Airway epithelial cell (primary cell): Measurements from ENCODE around the gene ZNF155. TPM values are rescaled to one million over a fixed set of nuclear protein-coding genes. Genes with fewer than 3 reads are reported as not detected.

ENCODE experiments used
- total RNA-seq: library from RNA; depleted of rRNA; stranded (reverse); fragments of >200 nt; gene quantifications from 2 replicates; pipeline ENCODE4 v1.2.3, GENCODE V29; 2015

ZNF155 gene
- 2.8 and 4.7 TPM in 2 replicates for total RNA-seq

DNA sequence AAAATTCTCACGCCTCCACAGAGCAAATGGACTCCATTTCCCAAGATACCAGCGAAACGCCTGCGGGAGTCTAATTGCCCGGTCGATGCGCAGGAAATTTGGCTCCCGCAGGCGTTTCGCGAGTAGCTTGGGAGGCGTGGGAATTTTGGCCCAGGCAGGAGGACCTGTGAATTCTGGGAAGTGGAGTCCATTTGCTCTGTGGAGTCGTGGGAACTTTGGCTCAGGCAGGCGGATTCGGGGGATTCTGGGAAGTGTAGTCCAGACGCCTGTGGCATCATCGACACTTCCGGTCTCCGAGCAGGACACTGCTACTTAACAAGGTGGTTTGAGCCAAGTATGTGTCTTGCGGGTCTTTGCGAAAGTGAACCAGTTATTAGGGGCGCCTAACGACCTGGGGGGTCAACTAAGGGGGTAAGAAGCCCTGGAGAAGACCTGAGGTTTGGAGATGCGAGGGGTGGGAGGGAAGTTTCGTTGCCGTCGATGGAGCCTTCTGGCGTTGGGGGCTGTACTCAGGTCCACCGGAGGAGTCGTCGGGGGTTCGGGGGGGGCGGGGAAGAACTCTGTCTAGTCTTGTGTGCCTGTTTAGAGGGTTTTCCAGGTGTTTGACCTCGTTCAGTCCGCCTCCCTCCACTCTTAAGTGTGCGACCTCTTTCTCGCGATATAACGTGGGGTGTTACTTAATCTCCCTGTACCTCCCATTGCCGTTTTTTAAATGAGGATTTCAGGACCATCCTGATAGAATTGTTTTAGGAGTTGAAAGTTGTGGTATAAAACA is at the start of gene ZNF155:
TSS of gene ZNF155 (plus strand) at position 277 of the 775 bp plus-strand sequence. CDS start 4,356 bp downstream, outside the sequence.

DNA sequence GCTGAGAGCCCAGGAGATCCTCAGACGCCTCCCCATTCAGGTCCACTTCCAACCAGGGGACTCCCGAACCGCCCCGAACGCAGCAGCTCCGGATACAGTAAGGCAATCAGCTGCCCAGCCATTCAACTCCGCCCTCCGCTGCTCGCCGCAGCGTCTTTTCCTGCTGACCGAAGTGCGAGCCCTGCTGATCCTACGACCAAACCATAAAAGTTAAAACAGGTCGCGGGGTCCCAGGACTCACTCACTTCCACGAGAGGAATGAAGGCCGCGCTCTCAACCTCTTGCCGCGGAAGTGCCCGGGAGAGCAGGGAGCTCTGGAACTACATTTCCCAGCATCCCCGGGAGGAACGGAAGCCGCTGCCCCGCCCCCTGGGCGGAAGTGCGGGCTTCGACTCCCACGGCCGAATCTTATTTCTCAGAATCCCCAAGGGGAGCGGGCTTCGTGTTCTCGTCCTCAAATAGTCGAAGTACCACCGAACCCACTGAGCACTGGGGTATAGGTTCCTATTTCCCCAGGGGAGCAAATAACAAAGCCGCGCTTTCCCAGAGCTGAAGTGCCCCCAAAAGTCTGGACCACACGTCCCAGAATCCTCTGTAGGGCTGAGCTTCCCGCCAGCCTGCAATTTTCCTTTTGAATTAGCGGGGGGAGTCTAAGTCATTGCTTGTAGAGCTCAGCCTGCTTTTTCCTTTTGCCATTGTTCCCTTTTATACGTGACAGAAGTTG is 48.8 kb upstream of the ZNF155 start, which contains the start of gene ZNF45:
TSS of gene ZNF45 (minus strand) at position 298 of the 724 bp plus-strand sequence. CDS start 13,097 bp downstream, outside the sequence.

DNA sequence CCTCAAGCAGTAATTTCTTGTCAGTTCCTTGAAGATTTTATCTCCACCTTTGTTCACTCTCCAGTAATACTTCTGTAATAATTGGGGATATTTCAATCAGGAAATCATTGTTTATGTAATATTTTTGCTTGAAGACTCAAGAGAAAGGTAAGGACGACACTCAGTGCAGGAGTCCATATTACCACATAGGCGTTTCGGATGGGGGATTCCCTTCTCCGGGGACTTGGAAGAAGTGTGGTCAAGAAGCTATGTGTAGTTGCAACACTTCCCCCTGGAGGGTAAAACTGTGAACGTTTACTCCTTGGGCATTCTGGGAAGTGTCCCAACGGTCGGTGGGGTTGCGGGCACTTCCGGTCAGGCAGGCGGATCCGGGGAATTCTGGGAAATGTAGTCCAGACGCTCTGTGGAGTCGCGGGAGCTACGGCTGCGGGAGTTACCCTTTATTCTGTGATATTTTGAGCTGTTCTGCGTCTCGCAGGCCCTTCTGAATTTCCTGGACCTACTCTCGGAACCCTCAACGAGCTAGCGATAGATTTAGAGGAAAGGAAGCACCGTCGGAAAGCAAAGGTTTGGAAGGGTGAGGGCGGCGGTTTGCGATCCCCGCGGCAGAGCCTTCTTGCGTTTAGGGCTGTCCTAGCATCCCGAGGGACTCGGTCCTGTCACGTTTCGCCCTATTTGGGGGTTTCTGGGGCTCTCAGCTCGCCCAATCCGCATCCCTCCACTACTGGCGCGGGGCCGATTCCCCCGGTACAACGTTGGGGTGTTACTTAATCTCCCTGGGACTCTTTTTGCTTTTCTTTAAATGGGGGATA is 32.9 kb upstream of the ZNF155 start, which contains the start of gene ZNF221:
TSS of gene ZNF221 (plus strand) at position 395 of the 812 bp plus-strand sequence. CDS start 11,499 bp downstream, outside the sequence.

DNA sequence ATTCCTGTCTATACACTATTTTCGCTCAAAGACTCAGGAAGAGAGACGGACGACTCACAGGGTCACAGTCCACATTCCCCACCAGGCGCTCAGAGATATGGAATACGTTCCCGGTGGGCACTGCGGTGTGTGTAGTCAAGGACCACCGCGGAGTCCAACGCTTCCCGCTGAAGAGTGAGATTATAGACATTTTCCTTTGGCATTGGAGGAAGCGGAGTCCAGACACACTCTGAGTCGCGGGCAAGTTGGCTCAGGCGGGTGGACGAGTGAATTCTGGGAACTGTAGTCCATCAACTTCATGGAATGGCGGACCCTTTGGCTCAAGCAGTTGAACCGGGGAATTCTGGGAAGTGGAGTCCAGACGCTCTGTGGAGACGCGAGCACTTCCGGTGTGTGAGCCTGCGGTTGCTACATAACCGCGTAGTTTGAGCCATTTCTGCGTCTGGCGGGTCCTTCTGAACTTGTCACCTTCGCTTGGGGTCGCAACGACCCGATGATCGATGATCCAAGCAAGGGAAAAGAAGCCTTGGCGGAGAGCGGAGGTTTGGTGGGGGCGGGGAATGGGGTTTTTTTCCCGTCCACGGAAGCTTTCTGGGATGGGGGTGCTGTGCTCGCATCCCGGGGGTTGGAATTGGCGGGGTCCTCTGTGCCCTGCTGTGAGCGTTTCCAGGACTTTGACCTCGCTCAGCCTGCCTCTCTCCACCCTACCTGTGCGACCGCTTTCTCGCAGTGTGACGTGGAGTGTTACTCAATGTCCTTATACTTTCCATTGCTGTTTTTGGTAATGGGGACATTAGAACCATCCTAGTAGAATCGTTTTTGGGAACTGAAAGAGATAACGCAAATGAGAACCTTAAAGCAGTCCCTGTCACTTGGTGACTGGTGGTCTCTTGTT is 18.8 kb downstream of the ZNF155 start, which contains the start of gene ZNF230:
TSS of gene ZNF230 (plus strand) at position 392 of the 895 bp plus-strand sequence. CDS start 4,122 bp downstream, outside the sequence.

DNA sequence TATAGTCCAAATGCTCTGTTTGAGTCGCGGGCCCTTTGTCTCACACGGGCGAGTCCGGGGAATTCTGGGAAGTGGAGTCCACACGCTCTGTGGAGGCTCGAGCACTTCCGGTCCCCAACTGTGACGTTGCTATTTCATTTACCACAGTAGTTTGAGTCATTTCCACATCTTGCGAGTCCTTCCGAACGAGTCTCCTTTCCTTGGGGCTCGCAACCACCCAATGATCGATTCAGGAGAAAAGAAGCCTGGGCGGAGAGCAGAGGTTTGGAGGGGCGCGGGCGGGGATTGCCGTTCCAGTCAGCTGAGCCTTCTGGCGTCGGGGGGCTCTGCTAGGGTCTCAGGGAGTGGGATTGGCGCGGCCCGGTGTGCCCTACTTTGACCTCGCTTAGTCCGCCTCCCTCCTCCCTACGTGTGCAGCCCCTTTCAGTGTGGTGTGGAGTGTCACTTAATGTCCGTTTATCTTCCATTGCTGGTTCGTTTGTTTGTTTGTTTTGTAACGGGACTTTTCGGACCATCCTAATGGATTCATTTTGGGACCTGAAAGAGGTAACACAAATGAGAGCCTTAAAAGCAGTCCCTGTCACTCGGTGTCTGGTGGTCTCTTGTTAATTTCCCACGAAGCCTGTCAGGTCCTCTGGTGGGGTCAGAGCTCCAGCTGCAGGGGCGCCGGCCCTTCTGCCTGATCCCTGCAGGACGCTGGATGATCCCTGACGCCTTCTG is 41.4 kb downstream of the ZNF155 start, which contains the start of gene ZNF222:
TSS of gene ZNF222 (plus strand) at position 163 of the 720 bp plus-strand sequence. CDS start at position 221, 58 bp downstream.

Other genes starting within 250 kb of the ZNF155 start
- gene SMG9, start 229.2 kb upstream of the ZNF155 start, total RNA-seq, result 11.8 and 13.7 TPM in 2 replicates
- gene KCNN4, start 203.2 kb upstream of the ZNF155 start, total RNA-seq, result 11.5 and 12.9 TPM in 2 replicates
- 3.1 and 6.5 TPM in 2 replicates for gene LYPD5, start 181.7 kb upstream of the ZNF155 start, total RNA-seq
- gene ZNF283, start 156.9 kb upstream of the ZNF155 start, total RNA-seq, result 2.0 and 4.7 TPM in 2 replicates
- gene ZNF404, start 100.2 kb upstream of the ZNF155 start, total RNA-seq, result 0.92 and 0.93 TPM in 2 replicates
- gene ZNF45, start 48.9 kb upstream of the ZNF155 start, total RNA-seq, result 2.7 and 5.4 TPM in 2 replicates
- gene ZNF221, start 33.0 kb upstream of the ZNF155 start, total RNA-seq, result 0.79 and 1.8 TPM in 2 replicates
- 1.3 and 1.4 TPM in 2 replicates for gene ZNF230, start 18.8 kb downstream of the ZNF155 start, total RNA-seq
- 1.3 and 4.5 TPM in 2 replicates for gene ZNF222, start 41.2 kb downstream of the ZNF155 start, total RNA-seq
- 1.9 and 2.9 TPM in 2 replicates for gene ZNF223, start 67.8 kb downstream of the ZNF155 start, total RNA-seq
- gene ZNF284, start 88.0 kb downstream of the ZNF155 start, total RNA-seq, result 1.6 and 1.7 TPM in 2 replicates
- gene ZNF224, start 110.2 kb downstream of the ZNF155 start, total RNA-seq, result 6.1 and 11.7 TPM in 2 replicates
- gene ZNF225, start 129.2 kb downstream of the ZNF155 start, total RNA-seq, result 1.1 and 1.7 TPM in 2 replicates
- gene ZNF234, start 157.4 kb downstream of the ZNF155 start, total RNA-seq, result 3.3 and 3.6 TPM in 2 replicates
- gene ZNF226, start 180.9 kb downstream of the ZNF155 start, total RNA-seq, result 4.9 and 9.3 TPM in 2 replicates
- 3.1 and 4.9 TPM in 2 replicates for gene ZNF227, start 228.3 kb downstream of the ZNF155 start, total RNA-seq